RWPE2 (cell line): ENCODE measurements around the gene CD2AP.

Experiments
- ATAC-seq: fragments of 200-7000 bp; cut with Tn5 transposase; 3 replicates; pipeline ENCODE4 v1.9.1; 2021; ENCODE audit warnings: low read depth
- DNase-seq: peaks from one replicate; pipeline ENCODE4 v3.0.0-alpha.2; 2020; ENCODE audit warnings: low spot score
- H3K27ac ChIP-seq: fragments of 450-650 bp; 2 replicates; pipeline ENCODE4 v1.5.1; 2017; ENCODE audit warnings: mild to moderate bottlenecking; ENCODE audit not compliant: poor library complexity, severe bottlenecking
- H3K27me3 ChIP-seq: fragments of 250-450 bp; sonication (Bioruptor Pico); 2 replicates; pipeline ENCODE4 v1.5.1; 2021; ENCODE audit warnings: mild to moderate bottlenecking, moderate library complexity; ENCODE audit not compliant: insufficient read depth, poor library complexity, severe bottlenecking
- H3K36me3 ChIP-seq: fragments of 250-450 bp; sonication (Bioruptor Pico); 2 replicates; pipeline ENCODE4 v1.5.1; 2020; ENCODE audit warnings: low read depth, mild to moderate bottlenecking, moderate library complexity
- H3K4me1 ChIP-seq: fragments of 250-450 bp; sonication (Bioruptor Pico); 2 replicates; pipeline ENCODE4 v1.5.1; 2021; ENCODE audit warnings: mild to moderate bottlenecking, moderate library complexity; ENCODE audit not compliant: insufficient read depth, poor library complexity, severe bottlenecking
- H3K4me3 ChIP-seq: fragments of 250-450 bp; sonication (Bioruptor Pico); 2 replicates; pipeline ENCODE4 v1.5.1; 2021; ENCODE audit warnings: mild to moderate bottlenecking, moderate library complexity; ENCODE audit not compliant: severe bottlenecking
- H3K9me3 ChIP-seq: fragments of 250-450 bp; sonication (Bioruptor Pico); 2 replicates; pipeline ENCODE4 v1.5.1; 2021; ENCODE audit warnings: mild to moderate bottlenecking, moderate library complexity; ENCODE audit not compliant: severe bottlenecking
- TF ChIP-seq, protein P1 (sequence below): fragments of 450-650 bp; IDR thresholded peaks from one replicate; pipeline ENCODE4 v1.5.1; 2017; ENCODE audit warnings: mild to moderate bottlenecking, moderate library complexity; ENCODE audit not compliant: poor library complexity, severe bottlenecking

CD2AP gene

DNA sequence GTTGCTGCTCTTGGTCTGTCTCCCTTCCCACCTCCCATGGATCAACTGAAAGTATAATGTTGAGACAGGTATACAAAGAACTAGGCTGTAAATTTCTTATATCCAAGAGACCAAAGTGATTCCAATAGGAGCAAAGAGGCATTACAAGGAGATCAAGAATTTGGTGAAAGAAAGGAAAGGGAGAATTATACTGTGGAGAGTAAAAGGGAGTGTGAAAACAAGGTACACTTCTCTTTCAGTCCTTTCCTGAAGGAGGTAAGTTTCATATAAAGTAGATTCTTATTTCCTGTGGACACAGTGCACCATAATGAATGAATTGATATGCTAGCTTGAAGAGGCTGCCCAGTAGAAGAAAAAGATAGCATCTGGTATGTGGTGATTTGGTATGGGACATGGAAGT lies 49.7 kb downstream of the CD2AP start:
- Histone ChIP-seq H3K27ac (no peak overlapping the region), H3K27me3 (no peaks in the 10 kb centered on the region), H3K4me1 (no peaks in the 10 kb centered on the region), H3K9me3 (peaks cover 2% of the 10 kb centered on the region), H3K36me3 (peaks cover 21% of the 10 kb centered on the region), H3K4me3 (no peak overlapping the region)
- DNase-seq (no peak), ATAC-seq (no peak)
- TF ChIP-seq, protein P1, sequence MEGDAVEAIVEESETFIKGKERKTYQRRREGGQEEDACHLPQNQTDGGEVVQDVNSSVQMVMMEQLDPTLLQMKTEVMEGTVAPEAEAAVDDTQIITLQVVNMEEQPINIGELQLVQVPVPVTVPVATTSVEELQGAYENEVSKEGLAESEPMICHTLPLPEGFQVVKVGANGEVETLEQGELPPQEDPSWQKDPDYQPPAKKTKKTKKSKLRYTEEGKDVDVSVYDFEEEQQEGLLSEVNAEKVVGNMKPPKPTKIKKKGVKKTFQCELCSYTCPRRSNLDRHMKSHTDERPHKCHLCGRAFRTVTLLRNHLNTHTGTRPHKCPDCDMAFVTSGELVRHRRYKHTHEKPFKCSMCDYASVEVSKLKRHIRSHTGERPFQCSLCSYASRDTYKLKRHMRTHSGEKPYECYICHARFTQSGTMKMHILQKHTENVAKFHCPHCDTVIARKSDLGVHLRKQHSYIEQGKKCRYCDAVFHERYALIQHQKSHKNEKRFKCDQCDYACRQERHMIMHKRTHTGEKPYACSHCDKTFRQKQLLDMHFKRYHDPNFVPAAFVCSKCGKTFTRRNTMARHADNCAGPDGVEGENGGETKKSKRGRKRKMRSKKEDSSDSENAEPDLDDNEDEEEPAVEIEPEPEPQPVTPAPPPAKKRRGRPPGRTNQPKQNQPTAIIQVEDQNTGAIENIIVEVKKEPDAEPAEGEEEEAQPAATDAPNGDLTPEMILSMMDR = no peak

DNA sequence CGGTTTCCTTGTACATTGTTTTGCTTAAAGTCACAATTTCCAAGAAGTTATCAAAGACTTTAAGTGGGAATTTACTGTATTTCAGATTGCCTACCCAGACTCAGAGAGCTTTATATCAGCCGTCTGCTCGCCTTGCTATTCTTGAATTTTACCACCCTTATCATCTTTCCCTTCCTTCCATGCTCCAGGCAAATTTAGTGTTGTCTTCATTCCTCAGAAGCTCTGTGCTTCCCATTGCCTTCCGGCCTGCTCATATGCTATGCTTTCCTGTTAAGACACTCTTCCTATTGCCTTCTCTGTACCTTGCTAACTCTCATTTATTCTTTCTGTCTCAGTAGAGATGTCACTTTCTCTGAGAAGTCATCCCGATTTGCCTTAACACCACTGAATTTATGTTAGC lies 52.1 kb downstream of the CD2AP start:
- DNase-seq = no peak
- ATAC-seq = no peak
- Histone ChIP-seq H3K4me3 (no peak overlapping the region), H3K9me3 (peaks cover 2% of the 10 kb centered on the region), H3K27ac (no peak overlapping the region), H3K4me1 (no peaks in the 10 kb centered on the region), H3K27me3 (no peaks in the 10 kb centered on the region), H3K36me3 (peaks cover 34% of the 10 kb centered on the region)
- TF ChIP-seq, protein P1 = no peak

- Histone ChIP-seq H3K9me3 (no peaks in the 10 kb centered on the region), H3K36me3 (peaks cover 28% of the 10 kb centered on the region), H3K27me3 (no peaks in the 10 kb centered on the region), H3K27ac (no peak overlapping the region), H3K4me3 (no peak overlapping the region), H3K4me1 (no peaks in the 10 kb centered on the region)
- TF ChIP-seq, protein P1 = no peak
- no peak for DNase-seq
- ATAC-seq = no peak
These were observed 55.5 kb downstream of the CD2AP start for GRCh38 chr6:47532981-47533585.

DNA sequence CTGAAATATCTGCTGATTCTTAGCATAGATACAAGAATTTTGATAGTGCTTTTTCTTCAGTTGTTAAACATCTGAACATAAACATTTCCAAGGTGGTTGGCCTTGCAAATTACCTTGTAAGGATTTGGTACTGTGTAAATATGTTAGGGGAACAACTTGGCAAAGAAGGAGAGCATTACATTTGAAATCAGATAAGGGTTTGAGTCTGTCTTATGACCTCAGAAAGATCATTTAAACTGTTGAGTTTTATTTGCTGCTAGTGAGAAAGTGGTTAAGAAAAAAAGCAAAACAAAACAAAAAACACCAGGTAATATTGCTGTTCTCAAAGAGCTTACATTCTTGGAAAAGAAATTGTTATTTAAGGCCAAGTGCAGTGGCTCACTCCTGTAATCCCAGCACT lies 56.5 kb downstream of the CD2AP start:
- ATAC-seq = no peak
- no peak overlapping the region for H3K27ac ChIP-seq
- no peak for DNase-seq
- H3K4me1 ChIP-seq = no peaks in the 10 kb centered on the region
- H3K9me3 ChIP-seq = no peaks in the 10 kb centered on the region
- TF ChIP-seq, protein P1 = no peak
- no peak overlapping the region for H3K4me3 ChIP-seq
- no peaks in the 10 kb centered on the region for H3K27me3 ChIP-seq
- H3K36me3 ChIP-seq = peaks cover 27% of the 10 kb centered on the region

- Histone ChIP-seq H3K4me3 (no peak overlapping the region), H3K9me3 (no peaks in the 10 kb centered on the region), H3K27ac (no peak overlapping the region), H3K27me3 (no peaks in the 10 kb centered on the region), H3K36me3 (peaks cover 27% of the 10 kb centered on the region), H3K4me1 (no peaks in the 10 kb centered on the region)
- DNase-seq = no peak
- ATAC-seq = no peak
- TF ChIP-seq, protein P1 = no peak
These were observed 58.0 kb downstream of the CD2AP start for GRCh38 chr6:47535316-47536225.
